GM21528 (cell line): ENCODE results near the gene CTSA.
"Not testable (repeated sequence)": the region's sequence is repeated elsewhere in the genome, so short reads cannot be mapped to it uniquely, and the experiment has no call there.

Experiments used
- ATAC-seq: cut with Tn5 transposase; IDR thresholded peaks from one replicate; pipeline ENCODE4 v1.9.1; 2021; ENCODE audit warnings: mild to moderate bottlenecking, moderate library complexity; ENCODE audit not compliant: unreplicated experiment, low FRiP score

Gene CTSA

DNA sequence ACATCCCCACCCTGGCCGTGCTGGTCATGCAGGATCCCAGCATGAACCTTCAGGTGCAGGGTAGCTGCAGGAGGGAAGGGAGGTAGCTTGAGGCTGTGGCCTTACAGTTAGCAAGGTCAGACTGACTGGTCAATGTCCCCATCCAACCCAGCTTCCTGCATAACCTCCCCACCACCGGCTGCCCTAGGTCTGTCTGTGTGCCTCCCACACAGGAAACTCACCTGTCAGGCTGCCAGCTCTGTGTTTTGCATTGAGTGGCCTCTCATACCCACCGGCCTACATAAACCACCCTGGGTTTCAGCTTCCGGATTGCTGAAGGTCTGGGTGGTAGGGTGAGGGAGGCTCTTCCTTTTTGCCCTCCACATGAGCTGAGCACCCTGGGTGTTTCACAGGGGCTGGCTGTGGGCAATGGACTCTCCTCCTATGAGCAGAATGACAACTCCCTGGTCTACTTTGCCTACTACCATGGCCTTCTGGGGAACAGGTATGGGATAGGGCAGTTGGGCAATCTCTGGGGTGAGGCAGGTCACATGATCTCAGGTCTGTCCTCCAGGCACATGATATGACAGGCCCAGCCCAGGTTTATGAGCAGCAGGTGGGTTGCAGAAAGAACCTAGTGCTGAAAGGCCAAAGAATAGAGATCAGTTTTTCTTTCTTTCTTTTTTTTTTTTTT, 1.8 kb downstream of the CTSA start:
- no peak for ATAC-seq

DNA sequence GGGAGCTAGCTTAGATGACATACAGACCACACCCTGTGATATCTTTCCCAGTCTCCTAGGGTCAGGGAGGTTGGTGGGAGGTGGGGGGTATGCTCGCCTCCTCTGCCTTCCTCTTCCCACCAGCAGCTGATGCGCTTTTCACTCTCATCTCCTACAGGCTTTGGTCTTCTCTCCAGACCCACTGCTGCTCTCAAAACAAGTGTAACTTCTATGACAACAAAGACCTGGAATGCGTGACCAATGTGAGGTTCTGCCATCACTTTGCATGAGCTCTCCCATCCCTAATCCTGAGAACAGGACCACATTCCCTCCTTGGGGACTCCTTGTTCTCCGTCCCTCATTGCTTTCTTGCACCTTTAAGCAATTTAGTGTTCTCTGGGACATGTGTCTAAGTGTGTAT, 2.7 kb downstream of the CTSA start:
- no peak for ATAC-seq

DNA sequence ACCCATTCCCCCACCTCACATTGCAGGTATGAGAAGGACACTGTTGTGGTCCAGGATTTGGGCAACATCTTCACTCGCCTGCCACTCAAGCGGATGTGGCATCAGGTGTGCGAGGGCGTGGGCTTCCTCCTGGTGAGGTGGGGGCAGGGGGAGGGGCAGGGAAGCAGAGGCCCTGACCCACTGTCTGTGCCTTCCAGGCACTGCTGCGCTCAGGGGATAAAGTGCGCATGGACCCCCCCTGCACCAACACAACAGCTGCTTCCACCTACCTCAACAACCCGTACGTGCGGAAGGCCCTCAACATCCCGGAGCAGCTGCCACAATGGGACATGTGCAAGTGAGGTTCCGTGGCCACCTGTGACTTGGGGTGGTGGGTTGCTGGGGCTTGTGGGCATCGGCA, 3.7 kb downstream of the CTSA start:
- ATAC-seq, result no peak

DNA sequence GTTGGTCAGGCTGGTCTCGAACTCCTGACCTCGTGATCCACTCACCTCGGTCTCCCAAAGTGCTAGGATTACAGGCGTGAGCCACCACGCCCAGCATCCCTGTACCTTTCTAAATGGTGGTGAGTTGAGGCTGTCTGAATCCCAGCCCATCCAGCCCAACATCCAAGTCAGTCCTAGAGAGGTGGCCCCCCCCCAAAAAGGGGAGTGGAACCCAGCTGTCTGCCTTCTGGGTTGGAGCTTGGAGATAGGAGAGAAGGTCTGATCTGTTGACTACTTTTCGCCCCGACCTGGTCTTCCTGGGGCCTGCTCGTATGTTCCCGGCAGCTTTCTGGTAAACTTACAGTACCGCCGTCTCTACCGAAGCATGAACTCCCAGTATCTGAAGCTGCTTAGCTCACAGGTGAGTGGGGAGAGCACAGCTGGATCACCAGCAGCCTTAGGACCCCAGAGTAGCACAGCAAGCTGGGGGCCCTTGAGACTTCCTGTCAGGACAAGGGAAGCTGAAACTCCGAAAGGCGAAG, 5.6 kb downstream of the CTSA start:
- ATAC-seq, result no peak

DNA sequence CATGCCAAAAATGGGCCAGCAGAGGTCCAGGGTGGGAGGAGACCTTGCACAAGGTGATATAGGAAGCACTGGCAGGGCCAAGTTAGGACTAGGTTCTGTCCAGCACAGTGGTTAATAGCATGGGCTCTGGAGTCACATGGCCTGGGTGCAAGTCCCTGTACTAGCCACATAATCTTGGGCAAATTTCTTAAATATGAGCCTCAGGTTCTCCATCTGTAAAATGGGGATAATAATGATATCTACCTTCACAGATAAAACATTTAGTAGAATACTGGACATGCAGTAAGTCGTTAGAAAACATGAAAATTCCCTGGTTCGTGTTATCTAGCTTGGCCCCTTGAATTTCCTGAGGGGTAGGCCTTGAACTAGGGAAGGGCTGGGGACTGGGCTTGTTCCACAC, 6.2 kb downstream of the CTSA start:
- ATAC-seq, result no peak

DNA sequence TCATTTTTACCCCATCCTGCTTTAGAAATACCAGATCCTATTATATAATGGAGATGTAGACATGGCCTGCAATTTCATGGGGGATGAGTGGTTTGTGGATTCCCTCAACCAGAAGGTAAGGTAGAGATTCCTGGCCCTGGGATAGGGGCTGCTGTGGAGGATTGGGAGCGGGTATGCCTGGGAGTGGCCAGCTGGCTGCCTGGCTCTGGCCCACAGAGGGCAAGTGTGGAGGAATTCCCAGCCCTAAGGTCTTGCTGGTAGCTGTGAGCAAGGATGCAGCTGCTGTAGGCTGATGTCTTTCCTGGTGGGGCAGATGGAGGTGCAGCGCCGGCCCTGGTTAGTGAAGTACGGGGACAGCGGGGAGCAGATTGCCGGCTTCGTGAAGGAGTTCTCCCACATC, 6.6 kb downstream of the CTSA start:
- no peak for ATAC-seq

DNA sequence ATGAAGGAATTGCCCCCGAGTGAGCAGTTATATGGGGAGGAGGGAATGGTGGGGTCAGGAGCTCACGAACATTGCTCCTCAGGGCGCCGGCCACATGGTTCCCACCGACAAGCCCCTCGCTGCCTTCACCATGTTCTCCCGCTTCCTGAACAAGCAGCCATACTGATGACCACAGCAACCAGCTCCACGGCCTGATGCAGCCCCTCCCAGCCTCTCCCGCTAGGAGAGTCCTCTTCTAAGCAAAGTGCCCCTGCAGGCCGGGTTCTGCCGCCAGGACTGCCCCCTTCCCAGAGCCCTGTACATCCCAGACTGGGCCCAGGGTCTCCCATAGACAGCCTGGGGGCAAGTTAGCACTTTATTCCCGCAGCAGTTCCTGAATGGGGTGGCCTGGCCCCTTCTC, 7.2 kb downstream of the CTSA start:
- no peak for ATAC-seq

DNA sequence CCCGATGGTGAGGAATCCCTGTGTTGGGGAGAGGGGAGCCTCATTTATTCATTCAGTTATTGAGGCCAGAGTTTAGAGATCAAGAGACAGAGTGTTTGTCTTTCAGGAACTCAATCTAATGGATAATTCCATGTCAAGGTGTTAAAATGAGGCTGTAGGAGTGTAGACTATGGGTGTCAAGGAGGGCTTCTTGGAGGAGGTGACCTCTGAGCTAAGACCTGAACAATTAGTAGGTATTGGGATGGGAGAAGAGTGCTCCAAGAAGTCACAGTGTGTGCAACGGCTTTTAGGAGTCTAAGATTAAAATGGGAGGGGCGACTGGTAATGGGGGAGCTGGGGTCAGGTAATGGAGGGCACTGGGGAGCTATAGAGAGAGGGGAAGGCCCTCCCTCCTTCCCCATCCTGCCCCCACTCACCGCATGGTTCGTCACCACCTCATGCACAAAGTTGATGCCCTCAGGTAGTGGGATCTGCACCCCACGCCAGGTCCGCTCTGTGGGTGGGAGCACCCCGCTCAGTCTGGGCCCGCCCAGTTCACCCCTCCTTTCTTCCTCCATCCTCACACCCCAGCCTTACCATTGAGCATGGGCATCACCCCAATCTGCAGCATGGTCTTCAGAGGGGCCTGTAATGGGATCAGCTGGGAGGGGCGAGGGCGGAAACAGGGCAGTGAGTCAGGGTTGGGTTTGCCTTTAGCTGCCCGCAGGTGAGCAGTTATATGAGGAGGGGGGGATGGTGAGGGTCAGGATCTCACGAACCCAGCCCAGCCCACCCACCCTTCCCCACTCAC, 8.1 kb downstream of the CTSA start:
- no peak for ATAC-seq

DNA sequence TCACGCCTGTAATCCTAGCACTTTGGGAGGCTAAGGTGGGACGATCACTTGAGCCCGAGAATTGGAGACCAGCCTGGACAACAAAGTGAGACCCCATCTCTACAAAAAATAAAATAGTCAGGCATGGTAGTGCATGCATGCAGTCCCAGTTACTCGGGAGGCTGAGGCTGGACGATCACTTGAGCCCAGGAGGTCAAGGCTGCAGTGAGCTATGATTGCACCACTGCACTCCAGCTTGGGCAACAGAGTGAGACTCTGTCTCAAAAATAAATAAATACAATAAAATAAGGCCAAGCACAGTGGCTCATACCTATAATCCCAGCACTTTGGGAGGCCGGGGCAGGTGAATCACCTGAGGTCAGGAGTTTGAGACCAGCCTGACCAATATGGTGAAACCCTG, 10.2 kb downstream of the CTSA start:
- ATAC-seq, result not testable (repeated sequence)

DNA sequence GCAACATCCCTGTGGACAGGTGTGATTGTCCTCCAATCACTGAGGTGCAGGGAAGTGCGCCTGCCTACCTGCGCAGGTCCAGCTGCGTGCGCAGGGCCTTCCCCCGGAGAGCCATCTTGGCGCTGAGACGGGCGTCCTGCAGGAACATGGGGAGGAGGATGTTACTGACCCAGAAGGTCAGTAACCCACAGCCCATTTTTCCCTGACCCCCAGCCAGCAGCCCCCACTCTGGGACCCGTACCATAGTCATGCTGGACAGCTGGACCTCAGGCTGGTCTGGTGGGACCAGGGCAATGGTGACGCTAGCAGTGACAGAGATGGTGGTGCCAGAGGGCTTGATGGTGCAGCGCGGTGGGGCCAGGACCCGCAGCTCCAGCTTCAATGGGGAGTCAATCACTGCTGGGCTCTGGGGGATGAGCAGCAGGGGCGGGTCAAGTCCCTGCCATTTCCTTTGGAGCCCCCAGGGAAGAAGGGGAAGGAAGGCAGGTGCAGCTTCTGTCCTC, 11.1 kb downstream of the CTSA start:
- no peak for ATAC-seq

DNA sequence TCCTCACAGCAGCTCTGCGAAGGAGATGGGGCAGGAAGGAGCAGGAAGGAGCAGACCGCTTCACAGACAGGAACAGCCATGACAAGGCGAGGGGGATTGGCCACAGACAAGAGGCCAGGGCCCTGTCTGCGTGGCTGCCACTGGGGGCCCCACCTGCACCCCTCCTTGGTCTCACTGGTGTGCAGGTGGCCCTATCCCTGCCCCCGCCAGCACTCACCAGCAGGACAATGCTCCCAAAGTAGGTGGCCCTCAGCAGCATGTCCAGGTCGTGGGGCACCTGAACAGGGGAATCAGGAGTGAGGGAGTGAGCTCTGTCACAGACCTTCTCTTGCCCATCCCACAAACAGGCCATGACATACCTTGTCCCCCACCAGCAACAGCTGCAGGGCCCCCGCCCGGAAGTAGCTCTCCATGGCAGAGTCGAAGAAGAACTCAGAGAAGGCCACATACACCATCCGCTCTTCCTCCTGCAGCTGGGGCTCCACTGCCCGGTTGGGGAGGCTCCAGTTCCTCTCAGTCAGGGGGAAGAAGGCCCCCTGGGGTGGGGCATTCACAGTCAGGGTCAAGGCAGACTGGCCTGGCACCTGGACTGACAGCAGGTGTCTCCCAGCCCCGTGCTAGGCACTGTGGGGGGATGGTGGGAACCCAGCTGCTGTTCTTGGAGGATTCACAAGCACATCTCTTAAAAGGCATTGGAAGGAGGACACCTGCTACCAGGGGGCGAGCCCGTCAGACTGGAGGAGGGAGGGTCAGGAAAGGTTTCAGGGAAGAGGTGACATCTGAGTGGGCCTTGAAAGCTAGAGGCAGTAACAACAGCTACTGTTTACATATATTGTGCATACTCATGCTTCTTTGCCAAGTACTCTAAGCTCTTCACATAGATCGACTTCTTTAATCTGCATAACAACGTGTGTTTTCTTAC, 13.7 kb downstream of the CTSA start:
- no peak for ATAC-seq

DNA sequence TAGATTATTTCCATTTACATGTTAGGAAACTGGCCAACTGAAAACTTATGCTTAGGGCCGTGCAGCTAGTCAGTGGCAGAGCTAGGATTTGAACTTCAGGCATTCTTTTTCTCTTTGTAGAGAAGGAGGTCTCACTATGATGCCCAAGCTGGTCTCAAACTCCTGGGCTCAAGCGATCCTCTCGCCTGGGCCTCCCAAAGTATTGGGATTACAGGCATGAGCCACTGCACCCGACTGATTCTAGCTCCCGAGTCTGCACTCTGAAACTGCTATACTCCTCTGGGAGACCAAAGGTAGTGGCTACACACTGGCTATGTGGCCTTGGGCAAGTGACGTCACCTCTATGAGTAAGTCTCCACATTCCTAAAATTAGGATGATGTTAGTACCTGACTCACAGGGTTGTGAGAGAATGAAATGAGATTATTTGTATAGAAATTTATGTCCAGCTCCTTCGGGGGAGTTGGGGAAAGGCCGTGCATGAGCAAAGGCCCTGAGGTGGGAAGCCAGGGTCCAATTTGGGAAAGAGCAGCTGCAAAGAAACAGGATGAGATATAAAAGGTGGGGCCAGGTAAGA, 14.5 kb downstream of the CTSA start:
- ATAC-seq, result no peak

DNA sequence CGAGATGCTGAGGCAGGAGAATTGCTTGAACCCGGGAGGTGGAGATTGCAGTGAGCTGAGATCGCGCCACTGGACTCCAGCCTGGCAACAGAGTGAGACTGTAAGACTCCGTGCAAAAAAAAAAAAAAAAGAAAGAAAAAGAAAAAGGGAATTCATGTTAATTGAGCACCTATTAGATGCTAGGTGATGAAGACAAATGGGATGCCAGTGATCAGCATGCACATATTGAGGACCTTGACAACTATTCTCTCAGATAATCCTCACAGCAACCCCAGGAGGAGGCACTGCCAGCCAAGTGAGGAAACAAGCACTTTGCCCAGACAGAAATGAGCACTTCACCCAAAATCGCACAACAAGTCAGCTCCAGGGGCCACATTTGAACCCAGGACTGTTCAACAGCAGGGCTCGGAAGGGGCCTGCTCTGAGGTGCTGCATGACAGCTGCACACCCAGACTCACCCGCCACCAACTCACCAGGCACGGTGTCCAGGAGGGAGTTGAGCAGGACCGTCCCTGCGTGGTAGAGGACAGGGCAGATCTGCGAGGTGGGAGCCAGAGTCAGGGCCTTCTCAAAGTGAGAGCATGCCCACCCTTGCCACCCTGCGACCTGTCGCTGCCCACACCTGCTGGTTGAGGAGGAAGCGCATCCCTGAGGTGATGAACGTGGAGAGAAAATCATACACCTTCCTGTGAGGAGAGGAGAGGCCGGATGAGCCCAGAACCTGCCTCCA, 16.2 kb downstream of the CTSA start:
- no peak for ATAC-seq

DNA sequence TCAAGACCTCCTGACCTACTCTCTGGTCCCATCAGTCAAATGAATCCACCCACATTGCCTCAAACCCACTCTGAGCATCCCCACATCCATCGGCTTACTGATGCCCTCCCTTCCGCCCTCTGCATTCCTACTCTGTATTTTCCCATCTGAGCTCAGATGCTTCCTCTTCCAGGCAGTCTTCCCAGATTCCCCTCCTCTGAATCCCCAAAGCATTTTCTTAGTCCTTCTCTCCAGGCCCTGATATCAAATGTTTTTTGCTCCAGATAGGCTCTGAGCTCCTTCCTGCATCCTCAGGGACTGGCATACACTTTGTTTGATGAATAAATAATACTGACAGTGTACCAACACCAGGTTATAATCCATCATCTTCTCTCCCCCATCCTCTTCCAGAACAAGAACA, 16.9 kb downstream of the CTSA start:
- ATAC-seq, result no peak

DNA sequence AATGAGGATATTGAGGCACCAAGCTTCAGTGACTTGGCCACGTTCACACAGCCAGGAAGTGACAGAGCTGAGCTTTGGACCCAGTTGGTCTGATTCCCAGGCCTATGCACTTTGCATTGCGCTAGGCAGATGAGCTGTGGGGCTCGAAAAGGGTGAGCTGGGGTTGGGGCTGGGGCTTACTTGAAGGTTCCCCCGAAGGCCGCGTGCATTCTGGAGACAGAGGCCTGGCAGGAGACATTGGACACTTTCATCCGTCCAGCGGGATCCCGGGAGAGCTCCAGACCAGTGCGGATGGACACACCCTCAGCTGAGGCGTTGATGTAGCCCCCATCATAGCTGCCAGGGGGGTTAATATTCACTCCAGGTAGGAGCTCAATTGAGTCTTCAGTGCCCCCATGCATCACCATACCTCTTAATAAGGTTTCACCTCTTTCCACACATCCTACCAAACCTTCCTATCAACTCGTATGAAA, 18.2 kb downstream of the CTSA start:
- no peak for ATAC-seq

DNA sequence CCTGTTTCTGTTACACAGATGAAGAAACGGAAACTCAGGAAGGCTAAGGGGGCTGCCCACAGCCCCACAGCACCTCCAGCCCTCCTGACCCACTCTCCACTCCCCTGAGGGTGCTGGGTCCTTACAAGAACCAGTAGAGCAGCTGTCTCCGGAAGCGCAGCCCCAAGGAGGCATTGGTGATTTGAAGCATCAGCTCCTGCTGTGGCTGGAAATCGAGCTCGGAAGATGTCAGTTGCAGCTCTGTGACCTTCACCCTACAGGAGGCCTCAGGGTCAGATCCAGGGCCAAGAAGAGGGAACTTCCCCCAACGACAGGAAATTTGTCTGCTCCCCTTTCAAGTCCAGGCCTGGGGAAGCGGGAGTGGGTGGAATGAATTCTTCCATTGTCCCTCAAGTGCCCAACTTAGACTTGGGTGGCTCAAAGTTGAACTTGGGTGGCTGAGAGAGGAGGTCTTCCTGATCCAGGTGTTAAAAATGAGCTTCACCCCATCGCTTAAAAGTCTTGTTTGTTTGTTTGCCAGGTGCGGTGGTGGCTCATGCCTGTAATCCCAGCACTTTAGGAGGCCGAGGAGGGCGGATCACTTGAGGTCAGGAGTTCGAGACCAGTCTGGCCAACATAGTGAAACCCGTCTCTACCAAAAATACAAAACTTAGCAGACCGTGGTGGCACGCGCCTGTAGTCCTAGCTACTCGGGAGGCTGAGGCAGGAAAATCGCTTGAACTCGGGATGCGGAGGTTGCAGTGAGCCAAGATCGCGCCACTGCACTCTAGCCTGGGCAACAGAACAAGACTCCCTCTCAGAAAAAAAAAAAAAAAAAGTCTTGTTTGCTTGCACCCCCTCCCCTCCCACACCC, 18.9 kb downstream of the CTSA start:
- ATAC-seq, result no peak

DNA sequence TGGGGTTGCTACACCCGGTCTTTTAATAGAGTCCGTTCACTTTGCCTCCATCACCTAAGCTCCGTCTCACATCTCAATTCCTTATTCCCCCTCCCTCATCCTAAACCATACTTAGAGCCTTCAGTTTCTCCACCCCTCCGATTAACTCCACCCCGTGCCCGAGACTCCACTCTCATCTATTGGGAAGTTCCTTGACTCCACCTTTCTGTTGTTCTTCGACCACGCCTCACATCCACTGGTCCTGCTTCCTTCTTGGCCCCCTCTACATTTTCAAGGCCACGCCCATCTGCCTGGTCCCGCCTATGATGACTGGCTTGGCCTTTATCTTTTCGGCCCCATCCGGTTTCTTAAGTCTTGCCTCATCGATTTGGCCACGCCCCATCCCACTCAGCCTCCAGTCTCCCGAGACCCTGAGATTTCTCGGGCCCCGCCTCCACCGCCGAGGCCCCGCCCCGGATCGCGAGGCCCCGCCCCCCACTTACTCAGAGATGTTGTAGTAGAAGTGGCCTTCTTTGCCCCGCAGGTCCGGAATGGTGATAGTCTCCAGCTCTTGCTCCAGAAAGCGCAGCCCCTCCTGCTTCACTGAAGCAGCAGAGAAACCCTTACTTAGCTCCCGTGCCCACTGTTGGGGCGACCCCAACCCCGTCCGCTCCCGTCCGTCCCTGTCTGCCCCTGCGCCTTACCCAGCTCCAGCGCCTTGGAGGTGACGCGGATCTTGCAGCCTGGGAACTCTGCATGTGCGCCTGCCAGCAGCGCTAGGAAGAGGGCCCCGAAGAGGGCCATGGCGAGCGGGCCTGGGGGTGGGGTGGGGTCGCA, 19.7 kb downstream of the CTSA start:
- ATAC-seq, result peak; percentile 82
